ENCODE results near the gene DYDC1. TPM values are rescaled to one million over a fixed set of nuclear protein-coding genes. Genes with fewer than 3 reads are reported as not detected.

Gene DYDC1
- total RNA-seq (not detected), polyA plus RNA-seq (not detected), total RNA-seq (0 reads per million in 6 experiments)

- peaks cover 13 to 37% (median 27%) of the 10 kb centered on the region in 5 donors for H3K27me3 Mint-ChIP-seq
These were observed at the start of gene DYDC1, which contains the start of gene DYDC2 for GRCh38 chr10:80356563-80356988. TSS of gene DYDC1 (minus strand) at chr10:80356755. CDS start at chr10:80352601, 4,154 bp downstream. TSS of gene DYDC2 (plus strand) at chr10:80356781. CDS start at chr10:80362444, 5,663 bp downstream.

GRCh38 chr10:80406204-80406603 lies 49.6 kb upstream of the DYDC1 start:
- Mint-ChIP-seq H3K4me1 (peaks cover 14 to 30% (median 20%) of the 10 kb centered on the region in 4 donors), H3K27me3 (peaks cover 0 to 6% (median 0%) of the 10 kb centered on the region in 5 donors), H3K27ac (peak overlapping the region in 1 of 10 donors; percentile 58), H3K36me3 (no peaks in the 10 kb centered on the region), H3K4me3 (peak overlapping the region in 1 of 10 donors; percentile 34), H3K9me3 (no peaks in the 10 kb centered on the region)
- POLR2A ChIA-PET: interaction anchor here (1.3 kb wide), 1 partner anchor 53 kb away, joined by 7 read pairs; no protein-coding TSS in a partner anchor
- ATAC-seq: no peak
- DNase-seq: no peak

More at GRCh38 chr10:80356563-80356988, at the start of gene DYDC1, which contains the start of gene DYDC2:
- ATAC-seq (peak; percentile 88 to 99), DNase-seq (peak; percentile 21 to 87 (median 50))
- Mint-ChIP-seq H3K36me3 (no peaks in the 10 kb centered on the region), H3K27ac (peak within 1 kb of the TSS in 2 of 10 donors; percentile 38 to 80), H3K9me3 (no peaks in the 10 kb centered on the region), H3K4me1 (peaks cover 4 to 25% (median 16%) of the 10 kb centered on the region in 4 donors), H3K4me3 (peak within 1 kb of the TSS; percentile 72 to 92 (median 84))
- POLR2A ChIA-PET: no interaction called here

GRCh38 chr10:80405626-80406025 lies 49.1 kb upstream of the DYDC1 start:
- Mint-ChIP-seq H3K4me3 (no peak overlapping the region), H3K36me3 (no peaks in the 10 kb centered on the region), H3K4me1 (peaks cover 12 to 25% (median 17%) of the 10 kb centered on the region in 4 donors), H3K27ac (no peak overlapping the region), H3K9me3 (no peaks in the 10 kb centered on the region), H3K27me3 (peaks cover 0 to 6% (median 0%) of the 10 kb centered on the region in 5 donors)
- POLR2A ChIA-PET: interaction anchor here (0.6 to 1.3 kb wide), 2 partner anchors 30 to 53 kb away, joined by 4 to 7 read pairs; no protein-coding TSS in a partner anchor
- no peak for ATAC-seq
- no peak for DNase-seq

GRCh38 chr10:80405035-80405434 lies 48.5 kb upstream of the DYDC1 start:
- H3K4me1 Mint-ChIP-seq: peaks cover 9 to 21% (median 16%) of the 10 kb centered on the region in 4 donors
- no peak overlapping the region for H3K27ac Mint-ChIP-seq
- DNase-seq (no peak), ATAC-seq (no peak)
- POLR2A ChIA-PET: interaction anchor here (1.3 kb wide), 1 partner anchor 54 kb away, joined by 7 read pairs; no protein-coding TSS in a partner anchor
- H3K9me3 Mint-ChIP-seq: no peaks in the 10 kb centered on the region
- H3K27me3 Mint-ChIP-seq: peaks cover 0 to 6% (median 0%) of the 10 kb centered on the region in 5 donors
- H3K36me3 Mint-ChIP-seq: no peaks in the 10 kb centered on the region
- H3K4me3 Mint-ChIP-seq: no peak overlapping the region

GRCh38 chr10:80400136-80400804 lies 43.7 kb upstream of the DYDC1 start:
- no peak for ATAC-seq
- Mint-ChIP-seq H3K4me3 (no peak overlapping the region), H3K9me3 (no peaks in the 10 kb centered on the region), H3K36me3 (no peaks in the 10 kb centered on the region), H3K27ac (no peak overlapping the region), H3K4me1 (no peaks in the 10 kb centered on the region), H3K27me3 (no peaks in the 10 kb centered on the region)
- no peak for DNase-seq
- POLR2A ChIA-PET: no interaction called here

GRCh38 chr10:80397014-80397413 lies 40.5 kb upstream of the DYDC1 start:
- Mint-ChIP-seq H3K27ac (no peak overlapping the region), H3K27me3 (peaks cover 0 to 3% (median 2%) of the 10 kb centered on the region in 5 donors), H3K36me3 (no peaks in the 10 kb centered on the region), H3K4me3 (no peak overlapping the region), H3K4me1 (no peaks in the 10 kb centered on the region), H3K9me3 (no peaks in the 10 kb centered on the region)
- DNase-seq: no peak
- no peak for ATAC-seq
- POLR2A ChIA-PET: interaction anchor here (0.7 kb wide), 1 partner anchor 76 kb away, joined by 4 read pairs; no protein-coding TSS in a partner anchor

- DNase-seq: no peak
- Mint-ChIP-seq H3K36me3 (no peaks in the 10 kb centered on the region), H3K4me1 (no peaks in the 10 kb centered on the region), H3K27me3 (peaks cover 0 to 3% (median 2%) of the 10 kb centered on the region in 5 donors), H3K4me3 (no peak overlapping the region), H3K27ac (no peak overlapping the region), H3K9me3 (no peaks in the 10 kb centered on the region)
- ATAC-seq: no peak
- POLR2A ChIA-PET: interaction anchor here (0.7 kb wide), 1 partner anchor 111 kb away, joined by 3 read pairs; no protein-coding TSS in a partner anchor
These were observed 37.9 kb upstream of the DYDC1 start for GRCh38 chr10:80394358-80394916.

- Mint-ChIP-seq H3K36me3 (no peaks in the 10 kb centered on the region), H3K27me3 (peaks cover 0 to 3% (median 2%) of the 10 kb centered on the region in 5 donors), H3K27ac (no peak overlapping the region), H3K4me1 (peaks cover 0 to 3% (median 0%) of the 10 kb centered on the region in 4 donors), H3K4me3 (no peak overlapping the region), H3K9me3 (no peaks in the 10 kb centered on the region)
- POLR2A ChIA-PET: no interaction called here
- DNase-seq (no peak), ATAC-seq (no peak)
These were observed 35.7 kb upstream of the DYDC1 start for GRCh38 chr10:80392250-80392649.

- H3K36me3 Mint-ChIP-seq: no peaks in the 10 kb centered on the region
- no peak overlapping the region for H3K27ac Mint-ChIP-seq
- ATAC-seq (no peak), DNase-seq (no peak)
- H3K27me3 Mint-ChIP-seq: peaks cover 0 to 3% (median 2%) of the 10 kb centered on the region in 5 donors
- no peak overlapping the region for H3K4me3 Mint-ChIP-seq
- POLR2A ChIA-PET: interaction anchor here (0.7 kb wide), 1 partner anchor 171 kb away, joined by 4 read pairs; no protein-coding TSS in a partner anchor
- peaks cover 0 to 3% (median 0%) of the 10 kb centered on the region in 4 donors for H3K4me1 Mint-ChIP-seq
- H3K9me3 Mint-ChIP-seq: no peaks in the 10 kb centered on the region
These were observed 34.2 kb upstream of the DYDC1 start for GRCh38 chr10:80390740-80391139.

- POLR2A ChIA-PET: interaction anchor here (0.5 to 1.8 kb wide), 3 partner anchors 24 to 206 kb away, joined by 3 to 12 read pairs (median 5); no protein-coding TSS in a partner anchor
- peak; percentile 58 to 67 for ATAC-seq
- Mint-ChIP-seq H3K27me3 (peaks cover 0 to 1% (median 0%) of the 10 kb centered on the region in 5 donors), H3K4me3 (peak overlapping the region in 3 of 10 donors; percentile 5 to 62 (median 42)), H3K36me3 (no peaks in the 10 kb centered on the region), H3K4me1 (peaks cover 7 to 16% (median 16%) of the 10 kb centered on the region in 4 donors), H3K9me3 (no peaks in the 10 kb centered on the region), H3K27ac (peak overlapping the region in 9 of 10 donors; percentile 6 to 90 (median 57))
- peak; percentile 23 to 77 (median 55) for DNase-seq
These were observed 26.4 kb upstream of the DYDC1 start for GRCh38 chr10:80382989-80383388.

- no peak for ATAC-seq
- DNase-seq: no peak
- POLR2A ChIA-PET: no interaction called here
- Mint-ChIP-seq H3K4me1 (peaks cover 7 to 18% (median 17%) of the 10 kb centered on the region in 4 donors), H3K27ac (peak overlapping the region in 2 of 10 donors; percentile 30 to 31), H3K27me3 (peaks cover 0 to 1% (median 0%) of the 10 kb centered on the region in 5 donors), H3K36me3 (no peaks in the 10 kb centered on the region), H3K4me3 (no peak overlapping the region), H3K9me3 (no peaks in the 10 kb centered on the region)
These were observed 23.6 kb upstream of the DYDC1 start for GRCh38 chr10:80380185-80380584.

GRCh38 chr10:80379701-80380100 lies 23.1 kb upstream of the DYDC1 start:
- Mint-ChIP-seq H3K4me1 (peaks cover 7 to 18% (median 17%) of the 10 kb centered on the region in 4 donors), H3K27ac (peak overlapping the region in 4 of 10 donors; percentile 13 to 69 (median 42)), H3K4me3 (no peak overlapping the region), H3K9me3 (no peaks in the 10 kb centered on the region), H3K36me3 (no peaks in the 10 kb centered on the region), H3K27me3 (peaks cover 0 to 1% (median 0%) of the 10 kb centered on the region in 5 donors)
- DNase-seq (no peak), ATAC-seq (no peak)
- POLR2A ChIA-PET: no interaction called here
